Measurements from ENCODE around the gene AK3.
"Not testable (repeated sequence)": the region's sequence is repeated elsewhere in the genome, so short reads cannot be mapped to it uniquely, and the experiment has no call there.

Gene AK3

GRCh38 chr9:4669890-4670289, 71.1 kb downstream of the AK3 start:
- DNase-seq (ENCODE audit: extremely low read depth in 1 of 2, low read depth in 1 of 2), result no peak

GRCh38 chr9:4668604-4669003, 72.4 kb downstream of the AK3 start:
- DNase-seq (ENCODE audit: extremely low read depth in 1 of 2, low read depth in 1 of 2), result no peak

GRCh38 chr9:4667681-4668080, 73.3 kb downstream of the AK3 start:
- no peak for DNase-seq (ENCODE audit: extremely low read depth in 1 of 2, low read depth in 1 of 2)

- no peak for DNase-seq (ENCODE audit: extremely low read depth in 1 of 2, low read depth in 1 of 2)
These were observed 74.8 kb downstream of the AK3 start, which contains the start of gene SPATA6L for GRCh38 chr9:4666042-4666699. Gene SPATA6L, minus strand, starts transcription at chr9:4666480. Its CDS starts 230 bp downstream, at chr9:4666250.

GRCh38 chr9:4665357-4665756, 75.6 kb downstream of the AK3 start:
- no peak for DNase-seq (ENCODE audit: extremely low read depth in 1 of 2, low read depth in 1 of 2)

GRCh38 chr9:4663956-4664355, 77.0 kb downstream of the AK3 start:
- DNase-seq (ENCODE audit: extremely low read depth in 1 of 2, low read depth in 1 of 2), result no peak

GRCh38 chr9:4662989-4663792, 77.8 kb downstream of the AK3 start:
- no peak for DNase-seq (ENCODE audit: extremely low read depth in 1 of 2, low read depth in 1 of 2)

GRCh38 chr9:4662108-4662988, 78.7 kb downstream of the AK3 start, which contains the start of gene PLPP6:
Gene PLPP6, plus strand, starts transcription at chr9:4662294. Its CDS starts 82 bp downstream, at chr9:4662376.
- peak; percentile 38 to 66 for DNase-seq (ENCODE audit: extremely low read depth in 1 of 2, low read depth in 1 of 2)

- no peak for DNase-seq (ENCODE audit: extremely low read depth in 1 of 2, low read depth in 1 of 2)
These were observed 79.4 kb downstream of the AK3 start for GRCh38 chr9:4661611-4662010.

- DNase-seq (ENCODE audit: extremely low read depth in 1 of 2, low read depth in 1 of 2), result no peak
These were observed 79.8 kb downstream of the AK3 start for GRCh38 chr9:4661165-4661564.

- DNase-seq (ENCODE audit: extremely low read depth in 1 of 2, low read depth in 1 of 2), result not testable (repeated sequence)
These were observed 80.3 kb downstream of the AK3 start for GRCh38 chr9:4660665-4661064.
